GM23248 (cell line): ENCODE measurements around the gene CNOT9.
"Not testable (repeated sequence)": the region's sequence is repeated elsewhere in the genome, so short reads cannot be mapped to it uniquely, and the experiment has no call there.

Experiments used
- EZH2 ChIP-seq: fragments of 200-600 bp; sonication (generic); IDR thresholded peaks from 2 replicates; pipeline ENCODE4 v1.6.1; 2018; ENCODE audit warnings: antibody characterized with exemption, mild to moderate bottlenecking; ENCODE audit not compliant: insufficient read depth, poor library complexity, severe bottlenecking
- EZH2phosphoT487 ChIP-seq: fragments of 200-600 bp; sonication (generic); IDR thresholded peaks from 2 replicates; pipeline ENCODE4 v1.6.1; 2018; ENCODE audit warnings: antibody characterized with exemption, moderate library complexity, mild to moderate bottlenecking, low read depth; ENCODE audit not compliant: insufficient read depth

GRCh38 chr2:218554225-218554624 is 14.4 kb upstream of the CNOT9 start:
- TF ChIP-seq EZH2, EZH2phosphoT487: not testable (repeated sequence)
